Lung (tissue), 12 donors: ENCODE results near the gene CACNG3. TPM values are rescaled to one million over a fixed set of nuclear protein-coding genes. Genes with fewer than 3 reads are reported as not detected.
A peak's percentile ranks its signal among the peaks of the same experiment; 100 is the strongest.

Experiments
- ATAC-seq: fragments of 200-7000 bp; cut with Tn5 transposase; one replicate; pipeline ENCODE4 v1.9.1; 2020; ENCODE audit warnings: moderate number of reproducible peaks; ENCODE audit not compliant: insufficient read depth, low FRiP score
- DNase-seq, 3 donors: peaks; one replicate each; pipeline ENCODE4 v3.0.0-alpha.2; 2013 to 2017
- H3K27ac ChIP-seq, 2 donors: one replicate each; pipeline ENCODE4 v1.5.1; 2013; ENCODE audit warnings: mild to moderate bottlenecking in 2 of 2, moderate library complexity in 2 of 2, control low read depth in 1 of 2, inconsistent platforms in 1 of 2, low read depth in 1 of 2, low read length in 1 of 2
- H3K27me3 ChIP-seq, 3 donors: one replicate each; pipeline ENCODE4 v1.5.1; 2013; ENCODE audit warnings: low read length in 2 of 3; ENCODE audit not compliant: control insufficient read depth in 3 of 3, insufficient read depth in 3 of 3
- H3K36me3 ChIP-seq, 4 donors: one replicate each; pipeline ENCODE4 v1.5.1; 2013; ENCODE audit warnings: low read length in 4 of 4, mild to moderate bottlenecking in 1 of 4, moderate library complexity in 1 of 4; ENCODE audit not compliant: control insufficient read depth in 4 of 4, insufficient read depth in 4 of 4
- H3K4me1 ChIP-seq, 5 donors: one replicate each; pipeline ENCODE4 v1.5.1; 2013; ENCODE audit warnings: low read length in 5 of 5, mild to moderate bottlenecking in 2 of 5, moderate library complexity in 1 of 5; ENCODE audit not compliant: control insufficient read depth in 5 of 5, insufficient read depth in 5 of 5
- H3K4me3 ChIP-seq: one replicate; pipeline ENCODE4 v1.5.1; 2013; ENCODE audit warnings: mild to moderate bottlenecking, control low read depth, moderate library complexity
- H3K9ac ChIP-seq, 2 donors: one replicate each; pipeline ENCODE4 v1.5.1; 2013; ENCODE audit warnings: low read length in 2 of 2, control low read depth in 1 of 2; ENCODE audit not compliant: insufficient read depth in 1 of 2
- H3K9me3 ChIP-seq, 4 donors: one replicate each; pipeline ENCODE4 v1.5.1; 2013; ENCODE audit warnings: low read length in 3 of 4, mild to moderate bottlenecking in 1 of 4, moderate library complexity in 1 of 4; ENCODE audit not compliant: control insufficient read depth in 4 of 4, insufficient read depth in 3 of 4
- WGBS, 2 donors: extraction: QIAGEN DNeasy Blood & Tissue Kit; methylation state at CpG; one replicate each; pipeline ENCODE4 v1.1.7; 2013; 5-methylcytosine and 5-hydroxymethylcytosine counted together
- polyA plus RNA-seq, 2 donors: library from polyadenylated mRNA; stranded (reverse); fragments of 200-250 nt; gene quantifications; one replicate each; pipeline ENCODE4 v1.2.1, GENCODE V29; 2013
- total RNA-seq, 2 donors: library from RNA; depleted of rRNA in 1 of 2; stranded (reverse); fragments of >200 nt in 1 of 2; gene quantifications; one replicate each; pipeline ENCODE4 v1.2.1, GENCODE V29; 2014 to 2021
- TF ChIP-seq, protein P1 (sequence below): IDR thresholded peaks from 2 replicates; pipeline ENCODE4 v1.5.1; 2012; ENCODE audit warnings: mild to moderate bottlenecking; ENCODE audit errors: control extremely low read depth, extremely low read depth
- donor health status: control.
- donor health status: control.
- donor health status: Bipolar disorder and iron deficiency.
- donor health status: healthy.
- donor health status: DM: yes; HTN: yes; CAD: no.

CACNG3 gene
- total and polyA plus RNA-seq, 4 donors, result not detected

DNA sequence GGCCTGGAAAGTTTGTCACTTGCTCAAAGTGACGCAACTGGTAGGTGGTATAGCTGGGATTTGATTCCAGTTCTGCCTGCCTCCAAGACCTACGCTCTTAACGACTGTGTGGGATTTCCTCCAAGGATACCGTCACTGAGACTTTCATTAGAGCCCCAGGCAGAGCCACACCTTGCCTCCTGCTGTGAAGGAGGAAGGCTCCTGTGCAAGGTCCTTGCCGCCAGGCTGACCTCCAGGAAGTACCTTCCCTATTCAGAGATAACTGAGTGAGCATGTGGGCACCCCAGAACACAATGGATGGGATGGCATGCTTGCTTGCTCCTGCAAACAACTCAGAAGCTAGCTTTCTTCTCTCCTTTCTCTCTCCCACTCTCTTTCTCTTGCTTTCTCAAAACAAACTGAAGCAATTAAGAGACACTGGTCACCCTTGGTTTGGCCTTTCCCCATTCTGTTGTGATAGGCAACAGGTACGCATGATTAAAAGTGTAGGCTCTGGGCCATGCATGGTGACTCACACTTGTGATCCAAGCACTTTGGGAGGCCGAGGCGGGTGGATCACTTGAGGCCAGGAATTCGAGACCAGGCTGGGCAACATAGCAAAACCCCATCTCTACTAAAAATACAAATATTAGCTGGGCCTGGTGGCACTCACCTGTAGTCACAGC lies 30.7 kb downstream of the CACNG3 start:
- peaks cover 0 to 5% (median 0%) of the 10 kb centered on the region in 5 donors for H3K4me1 ChIP-seq
- no peak overlapping the region for H3K27ac ChIP-seq
- no peak overlapping the region for H3K9ac ChIP-seq
- no peaks in the 10 kb centered on the region for H3K9me3 ChIP-seq
- DNase-seq, result no peak
- H3K4me3 ChIP-seq, result no peak overlapping the region
- TF ChIP-seq, protein P1, sequence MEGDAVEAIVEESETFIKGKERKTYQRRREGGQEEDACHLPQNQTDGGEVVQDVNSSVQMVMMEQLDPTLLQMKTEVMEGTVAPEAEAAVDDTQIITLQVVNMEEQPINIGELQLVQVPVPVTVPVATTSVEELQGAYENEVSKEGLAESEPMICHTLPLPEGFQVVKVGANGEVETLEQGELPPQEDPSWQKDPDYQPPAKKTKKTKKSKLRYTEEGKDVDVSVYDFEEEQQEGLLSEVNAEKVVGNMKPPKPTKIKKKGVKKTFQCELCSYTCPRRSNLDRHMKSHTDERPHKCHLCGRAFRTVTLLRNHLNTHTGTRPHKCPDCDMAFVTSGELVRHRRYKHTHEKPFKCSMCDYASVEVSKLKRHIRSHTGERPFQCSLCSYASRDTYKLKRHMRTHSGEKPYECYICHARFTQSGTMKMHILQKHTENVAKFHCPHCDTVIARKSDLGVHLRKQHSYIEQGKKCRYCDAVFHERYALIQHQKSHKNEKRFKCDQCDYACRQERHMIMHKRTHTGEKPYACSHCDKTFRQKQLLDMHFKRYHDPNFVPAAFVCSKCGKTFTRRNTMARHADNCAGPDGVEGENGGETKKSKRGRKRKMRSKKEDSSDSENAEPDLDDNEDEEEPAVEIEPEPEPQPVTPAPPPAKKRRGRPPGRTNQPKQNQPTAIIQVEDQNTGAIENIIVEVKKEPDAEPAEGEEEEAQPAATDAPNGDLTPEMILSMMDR, result no peak
- ATAC-seq, result no peak
- H3K36me3 ChIP-seq, result no peaks in the 10 kb centered on the region
- peaks cover 0 to 2% (median 0%) of the 10 kb centered on the region in 3 donors for H3K27me3 ChIP-seq
- WGBS, 2 donors, result 82 to 85% methylated on average over 9 of the region's 9 CpGs

DNA sequence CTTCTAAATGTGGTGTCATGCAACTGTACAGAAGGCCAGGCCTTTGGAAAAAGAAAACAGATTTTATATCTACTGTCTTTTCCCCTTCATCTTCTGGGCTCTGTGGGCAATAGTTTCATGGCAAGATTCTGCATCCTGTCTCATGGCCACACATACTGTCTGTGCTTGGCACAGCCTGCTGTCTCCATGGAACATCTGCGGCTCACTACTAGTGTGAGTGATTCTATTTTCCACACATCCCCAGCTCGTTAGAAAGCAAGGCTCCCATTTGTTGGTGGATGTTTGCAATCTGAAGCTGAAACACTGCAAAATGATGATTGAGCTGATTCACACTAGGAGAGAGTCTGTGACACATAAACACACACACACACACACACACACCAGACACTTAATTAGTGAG lies 32.4 kb downstream of the CACNG3 start:
- Histone ChIP-seq H3K27me3 (peaks cover 0 to 4% (median 3%) of the 10 kb centered on the region in 3 donors), H3K4me3 (no peak overlapping the region), H3K4me1 (peaks cover 0 to 5% (median 0%) of the 10 kb centered on the region in 5 donors), H3K9me3 (no peaks in the 10 kb centered on the region), H3K9ac (no peak overlapping the region), H3K36me3 (no peaks in the 10 kb centered on the region), H3K27ac (no peak overlapping the region)
- peak in 2 of 3 donors; percentile 22 to 56 for DNase-seq
- ATAC-seq, result no peak
- WGBS, 2 donors, result 54 to 66% methylated on average over 2 of the region's 2 CpGs
- TF ChIP-seq, protein P1, result no peak

GRCh38 chr16:24289166-24289700 lies 33.1 kb downstream of the CACNG3 start:
- Histone ChIP-seq H3K27ac (no peak overlapping the region), H3K4me3 (no peak overlapping the region), H3K9ac (no peak overlapping the region), H3K27me3 (peaks cover 0 to 5% (median 3%) of the 10 kb centered on the region in 3 donors), H3K36me3 (no peaks in the 10 kb centered on the region), H3K4me1 (peaks cover 0 to 5% (median 0%) of the 10 kb centered on the region in 5 donors), H3K9me3 (no peaks in the 10 kb centered on the region)
- TF ChIP-seq, protein P1, result no peak
- ATAC-seq (no peak), DNase-seq (no peak)
- 47 to 58% methylated on average over 3 of the region's 3 CpGs for WGBS, 2 donors
